Adrenal gland (tissue), 12 donors: ENCODE data around the gene IMP4. TPM values are rescaled to one million over a fixed set of nuclear protein-coding genes. Genes with fewer than 3 reads are reported as not detected.

ENCODE experiments used
- DNase-seq, 7 donors: peaks; one replicate each; pipeline ENCODE4 v3.0.0-alpha.2; 2019 to 2020
- H3K27ac ChIP-seq, 5 donors: fragments of 200-600 bp; sonication (generic) in 4 of 5; 1 replicate in 3 of 5; 2 replicates in 2 of 5; pipeline versions ENCODE4 v1.5.1 to v1.8.0; 2016 to 2020; ENCODE audit warnings: mild to moderate bottlenecking in 1 of 5
- H3K27me3 ChIP-seq: fragments of 200-600 bp; 2 replicates; pipeline ENCODE4 v1.8.0; 2021
- H3K36me3 ChIP-seq, 2 donors: fragments of 200-600 bp; replicated peaks in 1 of 2; 1 replicate in 1 of 2; 2 replicates in 1 of 2; pipeline versions ENCODE4 v1.5.1 to v1.8.0; 2018 to 2022
- H3K4me1 ChIP-seq, 2 donors: fragments of 200-600 bp; replicated peaks in 1 of 2; 1 replicate in 1 of 2; 2 replicates in 1 of 2; pipeline versions ENCODE4 v1.5.1 to v1.8.0; 2018 to 2021
- H3K4me3 ChIP-seq, 4 donors: fragments of 200-600 bp; sonication (generic) in 3 of 4; one replicate each; pipeline ENCODE4 v1.5.1; 2016 to 2018
- H3K9me3 ChIP-seq, 3 donors: fragments of 200-600 bp; sonication (generic) in 1 of 3; replicated peaks in 1 of 3; 1 replicate in 2 of 3; 2 replicates in 1 of 3; pipeline versions ENCODE4 v1.5.1 to v1.8.0; 2016 to 2021
- POLR2A ChIP-seq, 2 donors: fragments of 450-650 bp; IDR thresholded peaks; one replicate each; pipeline ENCODE4 v1.6.1; 2017; ENCODE audit warnings: antibody characterized with exemption in 2 of 2, mild to moderate bottlenecking in 2 of 2, moderate library complexity in 1 of 2
- WGBS, 4 donors: extraction: QIAGEN DNeasy Blood & Tissue Kit in 2 of 4; methylation state at CpG; one replicate each; pipeline versions ENCODE4 v1.1.5 to v1.1.7; 2013 to 2017; 5-methylcytosine and 5-hydroxymethylcytosine counted together
- intact Hi-C, 2 donors: fragments of 100-400 bp; cut with DNase I; formaldehyde crosslinking; loops; one replicate each; pipeline versions ENCODE4 v1.14.1 to v1.15.0; 2022 to 2023
- polyA plus RNA-seq, 3 donors: library from polyadenylated mRNA; stranded (reverse); fragments of 200-250 nt in 2 of 3; fragments of 350-450 nt in 1 of 3; fragmentation: Illumina TruSeq in 1 of 3; extraction: RNeasy Lipid Tissue Mini Kit (QIAGEN cat#74804) in 1 of 3; gene quantifications; one replicate each; pipeline ENCODE4 v1.2.3, GENCODE V29; 2013 to 2014
- total RNA-seq, 9 donors: library from RNA; depleted of rRNA in 4 of 9; stranded (reverse); fragments of >200 nt in 4 of 9; fragments of 120-200 nt in 1 of 9; fragmentation: NEBNext Ultra II Directional in 1 of 9; extraction: Animal tissue kit (Norgen Biotek cat#: 25700) in 1 of 9; gene quantifications; one replicate each; pipeline versions ENCODE4 v1.1.0 to v1.2.4, GENCODE V29; 2013 to 2023
- TF ChIP-seq, protein P1 (sequence below), 6 experiments: fragments of 450-650 bp in 4 of 6; fragments of 200-600 bp in 2 of 6; sonication (generic) in 1 of 6; IDR thresholded peaks; 1 replicate in 5 of 6; 2 replicates in 1 of 6; pipeline versions ENCODE4 v1.5.1 to v1.8.0; 2016 to 2021; ENCODE audit warnings: antibody characterized with exemption in 6 of 6, mild to moderate bottlenecking in 2 of 6, moderate library complexity in 1 of 6
- donor health status: healthy with polysubstance abuse.
- donor health status: Bipolar disorder and iron deficiency.
- donor health status: DM: yes; HTN: yes; CAD: no.
- donor health status: DM: no; HTN: no; CAD: no.
- donor health status: DM: no; HTN: no; CAD: no.
- donor health status: DM: yes; HTN: yes; CAD: no.

IMP4 gene
- total and polyA plus RNA-seq, 12 donors: 55.8 to 141 (median 85.9) TPM

DNA sequence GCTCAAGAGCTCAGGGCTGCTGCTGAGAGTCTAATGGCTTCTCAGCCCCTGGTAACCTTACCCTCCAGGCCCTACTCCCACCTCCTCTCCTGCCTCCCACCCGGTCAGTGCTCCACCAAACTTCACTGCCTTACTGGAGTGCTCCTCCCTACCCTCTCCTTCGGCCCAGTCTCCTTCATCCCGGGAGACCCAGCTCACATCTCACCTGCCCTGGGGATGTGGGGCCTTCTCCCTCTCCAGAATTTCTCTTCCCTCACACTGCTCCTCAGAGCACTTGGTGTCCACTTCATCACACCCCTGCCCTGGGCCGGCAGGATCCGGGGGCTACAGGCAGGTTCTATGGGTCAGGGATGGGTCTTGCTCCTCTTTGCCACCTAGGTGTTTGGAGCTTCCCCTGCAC is 34.8 kb downstream of the IMP4 start:
- Histone ChIP-seq H3K9me3 (no peaks in the 10 kb centered on the region), H3K27ac (no peak overlapping the region), H3K27me3 (no peaks in the 10 kb centered on the region), H3K36me3 (peaks cover 0 to 4% of the 10 kb centered on the region in 2 donors), H3K4me3 (no peak overlapping the region), H3K4me1 (peaks cover 0 to 12% of the 10 kb centered on the region in 2 donors)
- 90 to 97% (median 92%) methylated on average over 5 of the region's 5 CpGs for WGBS, 4 donors
- no peak for TF ChIP-seq POLR2A (IDR thresholded peaks at IDR 0.05)
- intact Hi-C loops: no loop called here
- no peak for DNase-seq

DNA sequence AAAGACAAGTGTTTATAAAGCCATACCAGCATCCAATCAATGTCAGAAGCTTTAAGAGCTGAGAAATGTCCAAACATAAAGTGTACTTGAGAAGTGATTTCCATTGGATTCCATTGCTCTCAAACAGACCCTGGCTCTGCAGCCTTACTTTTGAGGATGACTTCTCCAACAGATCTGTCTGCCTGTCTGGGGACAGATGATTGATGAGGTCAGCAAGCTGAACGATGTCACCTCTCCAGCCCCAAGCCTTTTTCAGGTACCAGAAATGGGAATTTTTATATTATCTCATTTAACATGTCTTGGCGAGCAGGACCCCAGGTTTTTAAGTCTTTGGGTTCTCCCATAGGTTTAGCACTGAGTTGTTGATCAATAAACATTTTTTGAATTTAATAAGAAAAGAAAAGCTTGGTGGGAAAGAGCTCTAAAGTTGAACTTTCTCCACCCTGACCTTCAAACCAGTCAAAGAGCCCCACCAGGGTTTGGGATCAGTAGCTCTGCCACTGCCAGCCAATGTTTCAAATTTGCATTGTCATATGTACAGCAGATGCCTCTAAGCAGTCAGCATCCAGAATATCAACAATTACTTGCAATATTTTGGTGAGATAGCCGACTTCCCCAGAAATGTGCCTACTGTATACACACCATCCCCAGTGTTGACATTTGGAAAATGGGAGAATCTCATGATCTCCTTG is 35.7 kb downstream of the IMP4 start:
- WGBS, 4 donors: 80 to 87% (median 86%) methylated on average over 3 of the region's 3 CpGs
- intact Hi-C loops: no loop called here
- H3K27ac ChIP-seq: no peak overlapping the region

DNA sequence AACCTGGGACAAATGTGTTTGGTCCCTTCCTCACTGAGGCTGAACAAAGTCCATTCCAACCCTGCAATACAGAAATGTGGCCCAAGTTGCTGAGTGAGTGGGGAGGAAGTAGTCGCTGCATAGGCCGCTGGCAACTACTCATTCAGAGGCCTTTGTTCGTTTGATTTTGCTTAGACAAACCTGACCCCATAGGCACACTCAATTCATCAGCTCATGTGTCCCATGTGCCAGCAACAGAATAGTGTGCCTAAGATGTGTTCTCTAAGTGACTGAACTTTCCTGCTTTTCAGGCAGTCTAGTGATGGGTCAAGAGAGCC is 36.2 kb downstream of the IMP4 start:
- intact Hi-C loops: no loop called here
- TF ChIP-seq POLR2A (IDR thresholded peaks at IDR 0.05): no peak
- TF ChIP-seq, protein P1, sequence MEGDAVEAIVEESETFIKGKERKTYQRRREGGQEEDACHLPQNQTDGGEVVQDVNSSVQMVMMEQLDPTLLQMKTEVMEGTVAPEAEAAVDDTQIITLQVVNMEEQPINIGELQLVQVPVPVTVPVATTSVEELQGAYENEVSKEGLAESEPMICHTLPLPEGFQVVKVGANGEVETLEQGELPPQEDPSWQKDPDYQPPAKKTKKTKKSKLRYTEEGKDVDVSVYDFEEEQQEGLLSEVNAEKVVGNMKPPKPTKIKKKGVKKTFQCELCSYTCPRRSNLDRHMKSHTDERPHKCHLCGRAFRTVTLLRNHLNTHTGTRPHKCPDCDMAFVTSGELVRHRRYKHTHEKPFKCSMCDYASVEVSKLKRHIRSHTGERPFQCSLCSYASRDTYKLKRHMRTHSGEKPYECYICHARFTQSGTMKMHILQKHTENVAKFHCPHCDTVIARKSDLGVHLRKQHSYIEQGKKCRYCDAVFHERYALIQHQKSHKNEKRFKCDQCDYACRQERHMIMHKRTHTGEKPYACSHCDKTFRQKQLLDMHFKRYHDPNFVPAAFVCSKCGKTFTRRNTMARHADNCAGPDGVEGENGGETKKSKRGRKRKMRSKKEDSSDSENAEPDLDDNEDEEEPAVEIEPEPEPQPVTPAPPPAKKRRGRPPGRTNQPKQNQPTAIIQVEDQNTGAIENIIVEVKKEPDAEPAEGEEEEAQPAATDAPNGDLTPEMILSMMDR (IDR thresholded peaks at IDR 0.05): no peak
- peaks cover 0 to 8% of the 10 kb centered on the region in 2 donors for H3K4me1 ChIP-seq
- H3K4me3 ChIP-seq: no peak overlapping the region
- DNase-seq: no peak
- WGBS, 4 donors: 85 to 94% (median 87%) methylated on average over 3 of the region's 3 CpGs
- H3K27ac ChIP-seq: no peak overlapping the region
- H3K27me3 ChIP-seq: no peaks in the 10 kb centered on the region
- peaks cover 0 to 4% of the 10 kb centered on the region in 2 donors for H3K36me3 ChIP-seq
- H3K9me3 ChIP-seq: no peaks in the 10 kb centered on the region

More for the DNA sequence above, 35.7 kb downstream of the IMP4 start:
- peaks cover 0 to 8% of the 10 kb centered on the region in 2 donors for H3K4me1 ChIP-seq
- peaks cover 0 to 4% of the 10 kb centered on the region in 2 donors for H3K36me3 ChIP-seq
- no peaks in the 10 kb centered on the region for H3K27me3 ChIP-seq
- no peaks in the 10 kb centered on the region for H3K9me3 ChIP-seq
- DNase-seq: no peak
- no peak overlapping the region for H3K4me3 ChIP-seq
- TF ChIP-seq, protein P1 (IDR thresholded peaks at IDR 0.05): no peak
- no peak for TF ChIP-seq POLR2A (IDR thresholded peaks at IDR 0.05)

DNA sequence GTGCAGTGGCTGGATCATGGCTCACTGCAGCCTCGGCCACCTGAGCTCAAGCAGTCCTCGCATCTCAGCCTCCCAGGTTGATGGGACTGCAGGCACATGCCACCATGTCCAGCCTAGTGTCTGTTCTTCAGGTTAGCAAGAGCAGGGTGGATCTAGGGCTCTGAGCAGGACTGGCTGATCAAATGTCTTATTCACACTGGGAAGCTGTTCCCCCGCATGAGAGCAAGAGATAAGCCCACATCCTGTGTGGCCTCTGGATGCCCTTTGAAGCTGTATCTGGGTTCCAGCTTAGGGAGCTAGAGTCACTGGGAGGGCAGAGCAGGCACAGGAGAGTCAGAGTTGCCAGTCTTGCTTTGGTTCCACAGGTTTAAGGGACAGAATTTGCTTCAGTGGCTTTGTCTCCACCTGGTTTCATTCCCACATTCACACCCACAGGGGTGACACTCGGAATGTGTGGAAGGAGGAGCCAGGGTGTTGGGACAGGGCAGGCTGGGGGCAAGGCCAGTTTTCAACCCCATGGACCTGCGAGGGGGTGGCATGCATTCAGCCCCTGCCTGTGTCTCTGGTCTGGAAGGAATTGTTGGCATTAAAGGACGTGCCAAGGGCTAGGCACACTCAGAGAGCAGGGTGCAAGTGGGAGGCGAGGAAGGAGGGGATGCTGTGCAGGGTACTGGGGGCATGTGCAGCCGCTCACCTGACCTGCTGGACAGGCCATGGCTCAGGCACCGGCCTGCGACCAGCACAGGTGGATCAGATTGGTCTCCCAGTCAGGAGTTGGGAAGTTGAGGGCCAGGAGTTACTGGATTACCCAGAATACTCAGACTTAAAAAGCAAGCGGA is 37.6 kb downstream of the IMP4 start:
- Histone ChIP-seq H3K4me1 (no peaks in the 10 kb centered on the region), H3K4me3 (no peak overlapping the region), H3K27ac (no peak overlapping the region), H3K27me3 (no peaks in the 10 kb centered on the region), H3K9me3 (no peaks in the 10 kb centered on the region), H3K36me3 (peaks cover 0 to 4% of the 10 kb centered on the region in 2 donors)
- no peak for DNase-seq
- TF ChIP-seq, protein P1 (IDR thresholded peaks at IDR 0.05): no peak
- no peak for TF ChIP-seq POLR2A (IDR thresholded peaks at IDR 0.05)
- 89 to 94% (median 90%) methylated on average over 10 to 11 of the region's 11 CpGs for WGBS, 4 donors
- intact Hi-C loops: no loop called here
